Activated CD4-positive, alpha-beta T cell treated with anti-CD3 and anti-CD28 coated beads, Interleukin-2, amount 50 U/mL, for 1 hour (primary cell): ENCODE data around the gene BRAP.
"Not testable (repeated sequence)": the region's sequence is repeated elsewhere in the genome, so short reads cannot be mapped to it uniquely, and the experiment has no call there.

Experiments
- DNase-seq: peaks from one replicate; pipeline ENCODE4 v3.0.0-alpha.2; 2020

The BRAP gene, protein sequence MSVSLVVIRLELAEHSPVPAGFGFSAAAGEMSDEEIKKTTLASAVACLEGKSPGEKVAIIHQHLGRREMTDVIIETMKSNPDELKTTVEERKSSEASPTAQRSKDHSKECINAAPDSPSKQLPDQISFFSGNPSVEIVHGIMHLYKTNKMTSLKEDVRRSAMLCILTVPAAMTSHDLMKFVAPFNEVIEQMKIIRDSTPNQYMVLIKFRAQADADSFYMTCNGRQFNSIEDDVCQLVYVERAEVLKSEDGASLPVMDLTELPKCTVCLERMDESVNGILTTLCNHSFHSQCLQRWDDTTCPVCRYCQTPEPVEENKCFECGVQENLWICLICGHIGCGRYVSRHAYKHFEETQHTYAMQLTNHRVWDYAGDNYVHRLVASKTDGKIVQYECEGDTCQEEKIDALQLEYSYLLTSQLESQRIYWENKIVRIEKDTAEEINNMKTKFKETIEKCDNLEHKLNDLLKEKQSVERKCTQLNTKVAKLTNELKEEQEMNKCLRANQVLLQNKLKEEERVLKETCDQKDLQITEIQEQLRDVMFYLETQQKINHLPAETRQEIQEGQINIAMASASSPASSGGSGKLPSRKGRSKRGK

DNA sequence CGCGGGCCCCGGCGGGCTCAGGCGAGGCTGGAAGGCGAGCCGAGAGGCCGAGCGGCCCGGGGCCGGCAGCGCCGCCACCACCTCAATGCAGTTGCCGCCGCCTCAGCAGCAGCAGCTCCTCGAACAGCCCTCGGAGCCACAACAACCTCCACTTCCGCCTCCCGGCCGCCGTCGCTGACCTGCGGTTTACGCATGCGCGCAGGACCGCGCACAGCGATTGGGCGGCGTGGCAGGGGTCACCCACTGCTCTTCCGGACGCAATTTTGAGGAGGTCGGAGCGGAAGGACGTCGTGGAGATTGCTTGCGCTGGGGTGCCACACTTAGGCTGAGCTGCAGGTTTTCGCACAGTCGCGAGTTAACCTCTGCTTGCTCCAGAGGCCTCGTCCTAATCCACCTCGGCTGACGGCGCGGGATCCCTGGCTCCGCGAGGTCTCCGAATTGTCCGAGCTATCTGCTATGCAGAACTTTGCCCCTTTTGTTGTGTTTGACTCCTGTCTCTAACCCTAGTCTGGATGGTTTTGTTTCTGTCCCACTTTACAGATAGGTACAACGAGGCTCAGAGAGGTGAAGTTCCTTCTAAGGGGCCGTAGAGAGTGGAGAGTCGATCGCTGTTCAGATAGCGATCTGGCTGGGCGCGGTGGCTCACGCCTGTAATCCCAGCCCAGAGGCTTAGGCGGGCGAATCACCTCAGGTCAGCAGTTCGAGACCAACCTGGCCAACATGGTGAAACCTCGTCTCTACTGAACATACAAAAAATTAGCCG, at the start of gene BRAP, which contains the start of gene ACAD10:
Gene BRAP, minus strand, starts transcription at position 146 of the 763 bp plus-strand sequence. CDS start 164 bp downstream, outside the sequence.
Gene ACAD10, plus strand, starts transcription at position 243 of the 763 bp plus-strand sequence. CDS start 6,657 bp downstream, outside the sequence.
- peak; percentile 91 for DNase-seq

DNA sequence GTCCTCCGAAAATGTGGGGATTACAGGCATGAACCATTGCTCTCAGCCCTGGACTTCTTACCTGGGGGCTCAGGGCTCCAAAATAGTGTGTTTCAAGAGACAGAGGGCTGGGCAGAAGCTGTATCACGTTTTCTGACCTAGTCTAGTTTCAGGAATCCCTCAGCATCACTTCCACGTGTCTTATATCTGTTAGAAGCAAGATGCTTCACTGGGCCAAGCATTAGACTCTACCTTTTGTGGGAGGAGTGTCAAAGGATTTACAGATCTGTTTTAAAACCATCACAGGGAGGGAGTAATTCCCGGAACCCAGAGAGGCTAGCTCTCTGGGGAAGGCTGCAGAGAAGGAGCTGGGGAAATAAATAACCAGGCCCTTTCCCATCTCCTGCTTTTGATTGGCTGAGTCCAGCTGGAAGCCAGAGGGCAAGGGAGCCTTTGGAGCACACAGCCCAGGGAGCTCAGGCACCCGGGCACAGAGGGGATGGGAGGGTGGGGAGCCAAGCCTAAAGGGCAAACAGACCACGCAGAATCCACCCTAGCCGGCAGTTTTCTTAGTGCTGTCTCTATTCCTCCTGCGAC, 47.7 kb upstream of the BRAP start:
- no peak for DNase-seq

- DNase-seq = no peak
Measured at GRCh38 chr12:111732786-111733185, 47.0 kb upstream of the BRAP start.

- no peak for DNase-seq
Measured at GRCh38 chr12:111730420-111730819, 44.7 kb upstream of the BRAP start.

GRCh38 chr12:111728795-111729194, 43.0 kb upstream of the BRAP start:
- no peak for DNase-seq

DNA sequence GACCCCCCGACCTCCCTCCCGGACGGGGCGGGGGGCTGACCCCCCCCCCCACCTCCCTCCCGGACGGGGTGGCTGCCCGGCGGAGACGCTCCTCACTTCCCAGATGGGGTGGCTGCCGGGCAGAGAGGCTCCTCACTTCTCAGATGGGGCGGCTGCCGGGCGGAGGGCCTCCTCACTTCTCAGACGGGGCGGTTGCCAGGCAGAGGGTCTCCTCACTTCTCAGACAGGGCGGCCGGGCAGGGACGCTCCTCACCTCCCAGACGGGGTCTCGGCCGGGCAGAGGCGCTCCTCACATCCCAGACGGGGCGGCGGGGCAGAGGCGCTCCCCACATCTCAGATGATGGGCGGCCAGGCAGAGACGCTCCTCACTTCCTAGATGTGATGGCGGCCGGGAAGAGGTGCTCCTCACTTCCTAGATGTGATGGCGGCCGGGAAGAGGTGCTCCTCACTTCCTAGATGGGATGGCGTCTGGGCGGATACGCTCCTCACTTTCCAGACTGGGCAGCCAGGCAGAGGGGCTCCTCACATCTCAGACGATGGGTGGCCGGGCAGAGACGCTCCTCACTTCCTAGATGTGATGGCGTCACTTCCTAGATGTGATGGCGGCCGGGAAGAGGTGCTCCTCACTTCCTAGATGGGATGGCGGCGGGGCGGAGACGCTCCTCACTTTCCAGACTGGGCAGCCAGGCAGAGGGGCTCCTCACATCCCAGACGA, 38.0 kb upstream of the BRAP start:
- not testable (repeated sequence) for DNase-seq

- DNase-seq = no peak
Measured at GRCh38 chr12:111720457-111720856, 34.7 kb upstream of the BRAP start.

DNA sequence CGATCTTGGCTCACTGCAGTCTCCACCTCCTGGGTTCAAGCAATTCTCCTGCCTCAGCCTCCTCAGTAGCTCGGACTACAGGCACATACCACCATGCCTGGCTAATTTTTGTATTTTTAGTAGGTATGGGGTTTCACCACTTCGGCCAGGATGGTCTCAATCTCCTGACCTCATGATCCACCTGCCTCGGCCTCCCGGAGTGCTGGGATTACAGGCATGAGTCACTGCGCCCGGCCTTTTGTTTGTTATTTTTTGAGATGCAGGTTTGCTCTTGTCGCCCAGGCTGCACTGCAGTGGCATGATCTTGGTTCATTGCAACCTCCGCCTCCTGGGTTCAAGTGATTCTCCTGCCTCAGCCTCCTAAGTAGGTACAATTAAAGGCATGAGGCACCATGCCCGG, 33.6 kb upstream of the BRAP start:
- DNase-seq = not testable (repeated sequence)

- DNase-seq = no peak
Measured at GRCh38 chr12:111715279-111715678, 29.5 kb upstream of the BRAP start.

DNA sequence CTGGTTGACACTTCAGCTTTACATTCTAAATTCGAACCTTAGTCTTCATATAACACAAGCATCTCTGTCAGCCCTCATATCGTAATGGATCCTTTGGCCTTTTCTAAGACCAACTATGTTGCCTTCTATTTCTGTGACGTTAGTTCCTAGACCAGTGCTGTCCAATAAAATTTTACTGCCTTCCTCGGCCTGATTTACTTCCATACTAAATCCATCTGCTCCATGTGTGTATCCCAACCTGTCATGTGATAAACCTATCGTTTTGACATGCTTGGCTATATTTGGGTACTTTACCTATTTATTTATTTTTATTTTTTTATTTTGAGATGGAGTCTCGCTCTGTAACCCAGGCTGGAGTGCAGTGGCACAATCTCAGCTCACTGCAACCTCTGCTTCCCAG, 20.4 kb upstream of the BRAP start:
- DNase-seq = no peak

- no peak for DNase-seq
Measured at GRCh38 chr12:111705672-111706071, 19.9 kb upstream of the BRAP start.

- no peak for DNase-seq
Measured at GRCh38 chr12:111699962-111700361, 14.2 kb upstream of the BRAP start.

DNA sequence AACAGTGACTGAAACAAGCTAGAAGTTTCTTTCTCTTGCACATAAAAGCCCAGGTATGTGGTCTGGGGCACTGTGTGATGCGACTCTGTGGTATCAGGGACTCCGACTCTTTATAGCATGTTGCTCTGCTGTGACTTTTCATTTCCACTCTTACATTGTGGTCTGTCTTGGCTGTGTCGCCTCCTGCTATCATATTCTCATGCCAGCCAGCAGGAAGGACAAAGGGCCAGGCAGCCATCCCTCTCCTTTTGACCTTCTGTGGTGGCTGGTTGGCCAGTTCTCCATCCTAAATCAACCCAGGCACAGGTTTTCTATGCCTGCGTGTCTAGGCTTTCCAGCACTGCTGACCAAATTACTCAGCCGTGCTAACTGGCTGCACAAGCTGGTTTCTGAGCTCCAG, 8.1 kb upstream of the BRAP start:
- DNase-seq = no peak

DNA sequence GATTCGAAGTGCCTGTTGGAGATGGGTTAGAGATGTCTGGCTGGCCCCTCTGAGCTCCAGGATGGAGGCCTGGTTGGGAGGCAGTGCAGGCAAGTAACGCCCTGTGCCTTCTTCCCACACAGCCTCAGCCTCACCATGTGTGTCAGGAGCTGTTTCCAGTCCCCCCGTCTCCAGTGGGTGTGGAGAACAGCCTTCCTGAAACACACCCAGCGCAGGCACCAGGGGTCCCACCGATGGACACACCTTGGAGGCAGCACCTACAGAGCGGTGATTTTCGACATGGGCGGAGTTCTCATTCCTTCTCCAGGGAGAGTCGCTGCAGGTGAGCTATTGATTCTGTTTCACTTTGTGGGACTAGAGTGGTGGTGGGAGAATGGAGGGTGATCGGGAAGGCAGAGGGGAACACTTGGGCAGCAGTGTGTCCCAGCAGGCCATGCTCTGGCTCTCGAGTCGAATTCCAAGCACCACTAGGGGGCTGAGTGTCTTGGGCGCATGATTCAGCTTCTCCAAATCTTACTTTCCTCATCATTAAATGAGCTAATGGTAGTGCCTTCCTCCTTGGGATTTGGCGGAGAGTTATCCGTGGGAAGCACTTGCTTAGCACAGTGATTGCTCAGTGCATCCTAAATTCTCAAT, 6.9 kb upstream of the BRAP start:
- DNase-seq = no peak

GRCh38 chr12:111691262-111691661, 5.5 kb upstream of the BRAP start:
- DNase-seq = no peak

GRCh38 chr12:111687952-111688351, 2.2 kb upstream of the BRAP start:
- no peak for DNase-seq

DNA sequence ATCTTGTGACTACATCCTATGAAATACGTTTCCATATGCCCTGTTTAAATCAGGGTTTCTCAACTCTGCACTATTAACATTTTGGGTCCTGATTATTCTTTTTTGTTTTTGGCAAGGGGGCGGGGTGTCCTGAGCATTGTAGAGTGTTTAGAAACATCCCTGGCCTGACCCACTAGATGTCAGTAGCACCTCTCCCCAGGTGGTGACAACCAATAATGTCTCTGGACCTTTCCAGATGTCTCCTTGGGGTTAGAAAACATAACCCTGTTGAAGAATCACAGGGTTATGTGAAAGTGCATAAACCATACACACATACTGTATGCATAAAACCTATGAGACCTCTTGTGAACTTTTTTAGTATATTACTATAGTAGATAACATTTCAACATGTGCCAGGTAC, 1.5 kb upstream of the BRAP start:
- DNase-seq = no peak

GRCh38 chr12:111686574-111687105, 884 bp upstream of the BRAP start:
- no peak for DNase-seq

DNA sequence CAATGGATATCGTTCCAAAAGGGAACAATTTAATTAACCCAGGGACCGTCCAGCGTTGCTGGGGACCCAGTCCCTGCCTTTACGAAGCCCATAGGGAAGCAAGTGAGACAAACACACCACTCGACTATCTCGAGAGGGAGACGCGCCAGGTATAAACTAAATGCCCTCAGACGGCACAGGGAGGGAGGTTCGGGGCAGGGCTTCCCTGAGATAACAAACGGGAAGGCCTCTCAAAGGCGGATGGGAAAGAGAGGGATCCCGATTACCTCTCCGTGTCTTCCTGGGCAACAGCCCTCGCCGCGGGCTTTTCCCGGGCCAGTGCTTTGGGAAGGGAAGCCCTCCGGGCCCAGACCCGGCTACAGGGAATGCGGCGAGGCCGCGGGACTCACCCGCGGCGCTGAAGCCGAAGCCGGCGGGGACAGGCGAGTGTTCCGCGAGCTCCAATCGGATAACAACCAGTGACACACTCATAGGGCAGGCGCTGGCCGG, 390 bp downstream of the BRAP start:
- DNase-seq = no peak

DNA sequence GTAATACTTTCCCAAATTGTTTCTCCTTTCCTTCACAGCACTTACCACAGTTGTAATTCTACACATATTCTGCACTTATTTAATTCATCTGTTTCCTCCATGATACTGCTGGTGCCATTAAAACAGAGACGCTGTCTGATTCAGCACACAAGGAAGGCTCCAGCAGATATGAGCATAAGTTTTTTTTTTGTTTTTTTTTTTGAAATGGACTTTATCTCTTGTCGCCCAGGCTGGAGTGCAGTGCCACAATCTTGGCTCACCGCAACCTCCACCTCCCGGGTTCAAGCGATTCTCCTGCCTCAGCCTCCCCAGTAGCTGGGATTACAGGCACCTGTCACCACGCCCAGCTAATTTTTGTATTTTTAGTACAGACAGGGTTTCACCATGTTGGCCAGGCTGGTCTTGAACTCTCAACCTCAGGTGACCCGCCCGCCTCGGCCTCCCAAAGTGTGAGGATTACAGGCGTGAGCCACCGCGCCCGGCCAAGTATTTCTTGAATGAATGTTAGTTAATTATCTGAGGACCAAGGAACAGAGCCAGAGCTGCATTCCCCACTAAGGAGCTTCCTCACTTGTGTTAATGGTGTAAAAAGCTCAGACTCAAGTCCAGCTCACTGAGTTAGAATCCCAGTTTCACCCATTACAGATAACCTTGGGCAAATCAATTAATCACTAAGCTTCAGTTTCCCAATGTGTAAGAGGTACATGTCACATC, 1.1 kb downstream of the BRAP start:
- not testable (repeated sequence) for DNase-seq

GRCh38 chr12:111677186-111677585, 8.6 kb downstream of the BRAP start:
- DNase-seq = no peak
